Transverse colon (tissue), 4 donors: ENCODE results near the gene GTPBP1.
A peak's percentile ranks its signal among the peaks of the same experiment; 100 is the strongest.

ENCODE experiments used
- EP300 ChIP-seq: sonication (generic); formaldehyde crosslinking; IDR thresholded peaks from one replicate; pipeline ENCODE4 v1.6.1; 2017; ENCODE audit warnings: antibody characterized with exemption, low read depth
- POLR2AphosphoS5 ChIP-seq, 3 donors: sonication (generic); formaldehyde crosslinking; IDR thresholded peaks; one replicate each; pipeline ENCODE4 v1.6.1; 2016; ENCODE audit warnings: antibody characterized with exemption in 3 of 3
- TF ChIP-seq, protein P1 (sequence below), 5 experiments: fragments of 200-600 bp in 3 of 5; fragments of 450-650 bp in 2 of 5; sonication (generic) in 3 of 5; IDR thresholded peaks; 1 replicate in 2 of 5; 2 replicates in 3 of 5; pipeline ENCODE4 v1.5.1; 2016 to 2017; ENCODE audit warnings: antibody characterized with exemption in 5 of 5, inconsistent platforms in 3 of 5, mild to moderate bottlenecking in 2 of 5, moderate library complexity in 1 of 5

- TF ChIP-seq POLR2AphosphoS5 (IDR thresholded peaks at IDR 0.05) (peak in 1 of 3 donors; percentile 35), EP300 (no peak)
- TF ChIP-seq, protein P1, sequence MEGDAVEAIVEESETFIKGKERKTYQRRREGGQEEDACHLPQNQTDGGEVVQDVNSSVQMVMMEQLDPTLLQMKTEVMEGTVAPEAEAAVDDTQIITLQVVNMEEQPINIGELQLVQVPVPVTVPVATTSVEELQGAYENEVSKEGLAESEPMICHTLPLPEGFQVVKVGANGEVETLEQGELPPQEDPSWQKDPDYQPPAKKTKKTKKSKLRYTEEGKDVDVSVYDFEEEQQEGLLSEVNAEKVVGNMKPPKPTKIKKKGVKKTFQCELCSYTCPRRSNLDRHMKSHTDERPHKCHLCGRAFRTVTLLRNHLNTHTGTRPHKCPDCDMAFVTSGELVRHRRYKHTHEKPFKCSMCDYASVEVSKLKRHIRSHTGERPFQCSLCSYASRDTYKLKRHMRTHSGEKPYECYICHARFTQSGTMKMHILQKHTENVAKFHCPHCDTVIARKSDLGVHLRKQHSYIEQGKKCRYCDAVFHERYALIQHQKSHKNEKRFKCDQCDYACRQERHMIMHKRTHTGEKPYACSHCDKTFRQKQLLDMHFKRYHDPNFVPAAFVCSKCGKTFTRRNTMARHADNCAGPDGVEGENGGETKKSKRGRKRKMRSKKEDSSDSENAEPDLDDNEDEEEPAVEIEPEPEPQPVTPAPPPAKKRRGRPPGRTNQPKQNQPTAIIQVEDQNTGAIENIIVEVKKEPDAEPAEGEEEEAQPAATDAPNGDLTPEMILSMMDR (IDR thresholded peaks at IDR 0.05), result no peak
Measured at GRCh38 chr22:38753948-38754750, 48.4 kb downstream of the GTPBP1 start.
